GM19395 (cell line): ENCODE measurements around the gene NEDD8.

Experiments
- ATAC-seq: cut with Tn5 transposase; IDR thresholded peaks from one replicate; pipeline ENCODE4 v1.9.1; 2021; ENCODE audit warnings: mild to moderate bottlenecking, moderate library complexity; ENCODE audit not compliant: unreplicated experiment

Gene NEDD8

DNA sequence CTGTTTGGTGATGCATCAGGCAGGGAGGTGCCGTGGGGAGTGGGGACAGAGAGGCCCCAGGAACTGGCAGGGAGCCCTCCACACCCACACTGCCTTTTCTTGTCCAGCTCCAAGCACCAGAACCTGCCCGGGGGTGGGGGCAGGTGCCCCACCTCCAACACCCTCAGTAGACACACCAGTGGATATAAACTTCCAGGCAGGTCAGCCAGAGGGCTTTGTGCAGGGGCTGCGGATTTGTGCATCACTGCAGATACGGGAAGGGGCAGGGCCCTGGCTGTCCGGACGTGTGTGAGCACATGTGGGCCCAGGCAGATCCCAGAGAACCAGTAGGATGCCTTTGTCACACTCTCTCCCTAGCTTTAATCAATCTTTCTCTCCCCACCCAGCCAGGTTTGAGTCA is 32.1 kb upstream of the NEDD8 start:
- no peak for ATAC-seq

DNA sequence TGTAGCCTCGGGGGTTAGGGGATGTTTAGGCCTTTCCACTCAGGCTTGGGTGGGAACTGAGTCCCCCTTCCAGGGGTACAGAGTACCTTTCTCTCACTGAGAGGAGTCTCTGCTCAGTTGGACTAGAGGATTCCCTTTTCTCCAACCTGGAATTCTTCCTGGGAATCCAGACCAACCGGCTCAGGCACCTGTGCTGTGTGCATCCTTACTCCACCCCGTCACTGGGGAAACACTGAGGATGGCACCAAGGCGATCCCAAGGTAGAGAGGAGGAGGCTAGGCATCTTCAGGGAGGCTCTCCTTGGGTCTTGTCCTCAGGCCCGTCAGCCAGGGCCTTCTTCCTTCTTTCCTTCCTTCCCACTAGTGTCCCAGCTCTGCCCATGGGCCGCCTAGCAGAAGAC is 31.7 kb upstream of the NEDD8 start:
- no peak for ATAC-seq

DNA sequence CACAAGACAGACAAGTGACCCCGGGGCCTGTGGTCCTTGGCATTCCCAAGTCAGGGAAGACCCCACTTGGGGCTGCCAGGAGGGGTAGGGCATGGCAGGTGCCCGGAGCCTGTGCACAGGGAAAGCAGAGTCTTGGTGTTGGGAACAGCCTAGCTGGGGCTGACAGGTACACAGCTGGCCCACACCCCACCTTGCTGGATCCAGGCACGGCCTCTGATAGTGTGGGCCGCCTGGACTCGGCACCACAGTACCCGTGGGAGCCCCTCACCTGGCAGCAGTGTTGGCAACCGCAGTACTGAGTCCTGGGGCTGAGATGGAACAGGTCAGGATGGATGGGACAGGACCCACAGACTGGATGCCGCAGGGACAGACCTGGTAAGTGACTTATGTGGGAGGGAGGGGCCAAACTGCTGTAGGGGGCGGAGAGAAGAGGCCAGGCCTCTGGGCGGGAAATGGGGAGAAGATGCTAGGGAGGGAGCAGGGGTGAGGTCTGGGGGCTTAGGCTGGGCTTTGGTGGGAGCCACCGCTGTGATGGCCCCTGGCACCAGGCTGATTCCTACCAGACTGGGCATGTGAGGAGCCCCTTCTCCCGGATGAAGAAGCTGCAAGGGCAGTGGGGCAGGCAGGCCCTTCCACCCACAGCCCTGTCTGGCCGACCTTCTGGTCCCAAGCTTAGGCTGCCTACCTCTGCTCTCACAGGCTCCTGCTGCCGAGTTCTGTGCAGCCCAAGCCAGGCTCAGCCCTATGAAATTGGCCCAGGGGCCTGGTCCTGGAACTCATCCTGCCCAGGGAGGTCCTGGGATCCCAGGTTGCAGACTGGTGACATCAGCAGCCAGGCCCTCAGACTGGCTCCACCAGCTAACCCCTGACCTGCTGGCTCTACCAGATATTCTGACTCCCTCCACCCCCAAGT is 30.9 kb upstream of the NEDD8 start, which contains the start of gene TGM1:
TSS of gene TGM1 (minus strand) at position 357 of the 913 bp plus-strand sequence. CDS start 825 bp downstream, outside the sequence.
- no peak for ATAC-seq

DNA sequence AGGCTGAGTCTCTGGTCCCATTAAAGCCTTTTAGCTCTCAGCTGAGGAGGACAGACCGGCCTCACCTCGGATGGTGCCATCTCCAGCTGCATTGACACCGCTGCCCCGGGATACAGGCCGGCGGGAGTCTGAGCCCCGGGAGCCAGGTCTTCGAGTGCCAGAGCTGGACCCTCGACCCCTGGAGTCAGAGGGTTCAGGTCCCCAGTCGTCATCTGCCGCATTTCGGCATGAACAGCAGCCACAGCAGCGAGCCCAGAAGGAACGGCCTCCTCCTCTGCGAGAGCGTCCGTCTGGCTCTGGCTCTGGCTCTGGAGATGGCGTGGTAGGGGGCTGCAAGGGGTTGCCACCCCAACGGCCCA is 29.8 kb upstream of the NEDD8 start:
- no peak for ATAC-seq

DNA sequence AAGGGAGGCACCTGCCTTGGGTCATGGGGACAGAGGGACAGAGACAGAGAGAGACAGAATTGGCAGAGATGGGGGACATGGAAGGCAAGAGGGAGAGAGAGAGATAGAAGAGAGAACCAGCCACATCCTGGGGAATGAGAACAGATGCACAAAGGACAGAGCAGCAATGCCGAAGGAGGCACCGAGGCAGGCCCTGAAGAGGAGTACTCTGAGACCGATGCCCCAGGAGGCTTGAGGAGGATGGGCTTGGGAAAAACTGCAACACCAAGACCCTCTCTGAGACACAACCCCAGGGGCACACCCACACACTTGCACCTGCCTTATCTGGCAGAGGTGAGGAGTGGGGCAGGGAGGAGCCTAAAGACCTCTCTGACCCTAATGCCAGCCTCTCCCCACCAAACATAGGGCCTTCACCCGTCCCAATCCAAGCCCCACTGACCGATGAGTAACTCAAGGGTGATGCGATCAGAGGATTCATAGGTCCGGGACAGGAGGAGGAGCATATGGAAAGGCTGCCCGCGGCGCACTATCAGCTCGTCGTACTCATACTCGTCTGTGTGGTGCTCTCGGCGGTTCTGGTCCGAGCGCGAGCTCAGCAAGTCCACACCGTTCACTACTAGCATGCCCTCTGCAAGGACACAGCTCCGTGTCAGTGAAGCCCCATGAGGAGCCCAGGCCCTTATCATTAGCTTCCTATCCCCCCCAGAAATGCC is 29.2 kb upstream of the NEDD8 start:
- no peak for ATAC-seq

DNA sequence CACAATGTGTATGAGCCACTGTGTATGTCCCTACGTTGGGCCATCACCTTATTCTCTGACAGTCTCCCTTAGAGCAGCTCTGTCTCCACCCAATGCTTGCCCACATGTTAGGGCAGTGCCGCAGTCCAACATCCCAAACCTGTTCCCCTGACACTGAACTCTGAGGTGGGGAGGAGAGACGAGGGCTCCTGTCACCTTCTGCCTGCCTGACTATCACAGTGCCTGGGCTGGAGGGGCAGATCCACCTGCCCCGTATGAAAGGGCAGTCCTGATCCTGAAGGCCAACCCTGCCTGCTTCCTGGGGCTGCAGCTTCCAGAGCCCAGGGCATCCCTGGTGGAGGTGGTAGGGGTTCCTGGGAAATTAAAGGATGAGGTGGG is 28.6 kb upstream of the NEDD8 start:
- no peak for ATAC-seq

DNA sequence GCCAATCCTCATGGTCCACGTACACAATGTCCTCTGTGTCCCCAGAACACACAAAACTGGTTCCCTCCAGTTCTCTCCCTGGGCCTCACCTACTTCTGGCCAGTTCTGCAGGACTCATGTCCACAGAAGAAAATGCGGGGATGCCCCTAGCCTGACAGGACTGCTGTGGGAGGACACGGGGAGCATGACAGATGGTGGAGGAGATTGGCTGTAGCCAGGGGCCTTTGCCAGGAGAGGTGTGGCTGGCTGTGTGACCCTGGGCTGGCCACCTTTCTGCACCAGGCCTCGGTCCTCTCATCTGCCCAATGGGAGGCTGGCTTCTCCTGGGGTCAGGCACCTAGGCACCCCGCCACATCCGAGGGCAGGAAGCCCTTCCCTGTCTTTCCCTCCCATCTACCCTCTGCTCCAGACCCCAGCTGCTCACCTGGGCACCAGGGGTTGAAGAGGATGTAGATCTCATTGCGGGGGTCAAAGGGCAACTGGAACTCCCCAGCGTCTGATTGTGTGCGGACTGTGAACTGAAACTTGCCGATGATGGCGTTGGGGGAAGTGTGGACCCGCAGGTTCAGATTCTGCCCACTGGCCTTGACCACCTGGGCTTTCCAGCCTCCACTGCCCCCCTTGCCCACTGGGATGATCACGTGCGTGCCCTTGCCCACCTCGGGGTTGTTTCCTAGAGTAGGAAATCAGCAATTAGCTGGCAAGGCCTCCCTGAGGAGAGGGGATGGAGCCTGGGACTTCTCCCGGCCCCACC is 28.0 kb upstream of the NEDD8 start:
- ATAC-seq = no peak

DNA sequence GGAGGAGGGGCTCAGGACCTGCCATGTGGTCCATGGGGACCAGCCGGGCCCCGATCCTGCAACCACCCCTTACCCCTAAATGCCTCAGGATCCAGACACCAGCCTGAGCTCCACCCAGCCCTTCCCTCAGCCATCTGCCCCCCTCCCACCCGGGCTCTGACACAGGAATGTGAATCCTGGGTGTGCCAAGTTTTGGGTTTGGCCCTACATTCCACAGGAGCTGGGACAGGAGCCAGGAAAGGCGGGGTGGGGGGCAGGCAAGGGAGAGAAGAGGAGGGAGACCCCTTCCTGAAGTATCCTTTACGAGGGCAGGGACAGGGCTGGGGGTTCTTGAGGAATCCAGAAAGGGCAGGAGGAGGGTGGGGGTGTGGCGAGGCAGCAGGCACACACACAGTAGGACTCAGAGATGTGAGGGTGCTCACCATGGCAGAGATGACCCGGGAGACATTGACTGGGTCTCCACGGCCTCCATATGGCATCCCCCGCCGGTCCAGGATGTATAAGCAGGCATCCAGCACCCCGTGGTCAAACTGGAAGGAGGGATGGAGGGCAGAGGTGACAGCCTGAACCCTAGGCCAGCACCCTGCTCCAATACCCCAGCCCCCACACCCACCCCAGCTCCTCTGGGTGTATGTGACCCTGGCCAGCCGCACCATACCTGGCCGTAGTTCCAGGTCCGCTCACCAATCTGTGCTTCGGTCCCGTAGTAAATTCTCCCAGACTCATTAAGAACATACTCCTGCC is 27.3 kb upstream of the NEDD8 start:
- no peak for ATAC-seq

DNA sequence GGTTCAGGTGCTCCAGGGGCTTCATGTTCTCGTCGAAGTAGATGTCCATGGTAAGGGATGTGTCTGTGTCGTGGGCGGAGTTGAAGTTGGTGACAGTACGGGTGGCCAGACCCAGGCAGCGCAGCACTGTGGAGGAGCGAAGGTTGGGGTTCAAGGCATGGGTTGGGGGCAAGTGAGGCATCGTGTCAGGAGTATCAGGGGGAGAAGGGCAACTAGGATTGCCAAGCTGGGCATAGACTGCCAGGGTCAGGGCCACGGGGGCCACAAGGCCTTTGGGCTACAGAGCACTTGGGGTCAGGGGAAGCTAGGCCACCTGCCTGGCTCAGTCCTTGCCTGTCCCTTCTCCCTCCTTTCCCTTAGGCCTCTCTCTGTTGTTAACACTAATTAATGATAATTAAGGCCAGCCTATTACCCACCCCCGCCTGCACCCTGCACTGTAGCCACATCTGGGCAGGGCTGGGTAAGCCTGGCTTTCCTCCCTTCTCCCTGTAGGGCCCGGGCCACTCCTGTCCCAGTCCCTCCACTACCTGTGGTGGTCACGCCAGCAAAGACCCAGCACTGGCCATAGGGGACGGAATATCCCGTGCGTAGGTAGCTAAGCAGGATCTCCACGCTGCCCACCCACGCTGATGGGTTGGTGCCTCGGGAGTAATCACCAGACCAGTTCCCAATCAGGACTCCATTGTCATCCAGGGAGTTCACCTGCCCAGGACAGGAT is 26.5 kb upstream of the NEDD8 start:
- ATAC-seq = no peak

DNA sequence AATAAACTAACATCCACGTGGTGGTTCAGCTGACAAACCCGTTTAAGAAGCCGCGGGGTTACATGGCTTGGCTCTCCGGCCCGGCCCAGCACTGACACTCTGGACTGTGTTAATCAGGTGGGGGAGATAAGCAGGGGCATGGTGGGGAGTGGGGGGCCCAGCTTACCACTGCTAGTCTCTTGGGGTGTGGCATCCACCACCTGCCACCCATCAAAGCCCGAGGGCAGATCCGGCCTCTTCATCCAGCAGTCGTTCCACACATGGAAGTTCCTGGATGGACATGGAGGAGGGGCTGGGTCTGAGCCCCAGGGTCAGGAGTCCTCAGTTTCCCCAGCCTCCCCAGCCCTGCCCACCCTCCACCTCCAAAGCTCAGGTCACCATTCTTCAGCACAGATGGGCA is 26.0 kb upstream of the NEDD8 start:
- ATAC-seq = no peak

DNA sequence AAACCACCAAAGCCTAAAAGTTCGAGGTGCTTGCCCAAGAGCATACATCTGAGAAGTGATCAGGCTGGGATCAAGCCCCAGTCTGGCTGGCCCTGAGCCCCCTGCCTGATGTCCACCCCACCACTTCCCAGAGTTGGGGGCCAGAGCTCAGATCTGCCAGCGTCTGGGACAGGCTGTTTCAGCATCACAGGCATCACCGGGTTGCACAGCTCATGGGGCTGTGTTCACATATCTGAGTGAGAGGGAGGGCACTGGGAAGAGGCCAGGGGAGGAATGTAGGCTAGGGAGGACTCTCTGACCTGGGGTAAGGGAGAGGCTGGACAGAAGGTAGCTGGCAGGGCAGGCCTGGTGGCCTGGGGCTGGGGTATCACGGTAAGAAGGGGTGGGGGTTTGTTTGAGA is 24.8 kb upstream of the NEDD8 start:
- ATAC-seq = no peak

DNA sequence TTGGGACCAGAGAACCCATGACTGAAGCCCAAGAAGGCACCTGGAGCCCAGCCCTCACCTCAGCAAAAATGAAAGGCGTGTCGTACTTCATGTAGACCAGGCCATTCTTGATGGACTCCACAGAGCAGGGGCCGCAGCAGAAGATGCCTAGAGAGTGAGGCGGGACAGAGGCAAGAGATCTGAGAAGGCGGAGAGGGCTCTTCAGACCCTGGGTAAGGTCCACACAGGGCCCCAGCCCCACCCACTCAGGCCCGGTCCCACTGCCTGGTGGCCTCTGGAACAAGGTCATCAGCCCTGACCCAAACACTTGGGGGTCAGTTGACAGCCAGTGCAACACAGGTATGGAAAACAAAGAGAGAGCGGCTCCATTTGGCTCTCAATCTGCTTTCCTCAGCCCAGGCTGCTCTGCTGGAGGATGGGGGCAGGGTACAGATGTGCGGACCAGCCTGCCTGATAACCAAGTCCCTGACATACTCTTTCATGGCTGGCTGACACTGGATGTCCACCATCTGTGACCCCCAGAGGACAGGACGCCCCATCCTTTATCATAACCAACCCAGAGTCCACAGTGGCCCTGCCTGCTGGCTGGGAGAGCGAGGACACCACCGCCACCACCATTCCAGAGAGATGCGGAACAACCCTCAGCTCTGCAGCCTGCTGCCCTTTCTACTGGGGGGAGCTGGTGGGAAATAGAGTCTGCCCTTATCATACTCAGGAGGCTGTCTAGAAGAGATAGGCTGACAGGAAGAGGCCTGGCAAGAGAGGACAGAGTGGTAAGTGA is 24.0 kb upstream of the NEDD8 start:
- ATAC-seq = no peak

DNA sequence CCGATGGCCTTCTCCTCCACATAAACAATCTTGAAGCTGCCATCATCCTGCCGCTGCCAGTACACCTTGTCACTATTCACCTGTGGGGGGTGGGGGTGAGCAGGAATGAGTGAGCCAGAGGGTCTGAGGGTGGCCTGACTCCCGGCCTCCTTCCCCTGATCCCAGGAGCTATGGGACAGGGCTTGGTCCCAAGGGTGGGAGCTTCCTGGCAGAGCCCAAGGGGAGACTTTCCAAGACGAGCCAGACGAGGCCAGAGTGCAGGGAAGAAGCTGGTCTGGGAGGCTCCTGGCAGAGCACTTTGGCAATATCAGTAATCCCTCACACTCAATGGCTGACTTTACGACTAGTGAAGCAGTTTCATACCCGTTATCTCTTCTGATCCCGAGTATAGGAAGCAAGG is 23.3 kb upstream of the NEDD8 start:
- ATAC-seq = no peak

DNA sequence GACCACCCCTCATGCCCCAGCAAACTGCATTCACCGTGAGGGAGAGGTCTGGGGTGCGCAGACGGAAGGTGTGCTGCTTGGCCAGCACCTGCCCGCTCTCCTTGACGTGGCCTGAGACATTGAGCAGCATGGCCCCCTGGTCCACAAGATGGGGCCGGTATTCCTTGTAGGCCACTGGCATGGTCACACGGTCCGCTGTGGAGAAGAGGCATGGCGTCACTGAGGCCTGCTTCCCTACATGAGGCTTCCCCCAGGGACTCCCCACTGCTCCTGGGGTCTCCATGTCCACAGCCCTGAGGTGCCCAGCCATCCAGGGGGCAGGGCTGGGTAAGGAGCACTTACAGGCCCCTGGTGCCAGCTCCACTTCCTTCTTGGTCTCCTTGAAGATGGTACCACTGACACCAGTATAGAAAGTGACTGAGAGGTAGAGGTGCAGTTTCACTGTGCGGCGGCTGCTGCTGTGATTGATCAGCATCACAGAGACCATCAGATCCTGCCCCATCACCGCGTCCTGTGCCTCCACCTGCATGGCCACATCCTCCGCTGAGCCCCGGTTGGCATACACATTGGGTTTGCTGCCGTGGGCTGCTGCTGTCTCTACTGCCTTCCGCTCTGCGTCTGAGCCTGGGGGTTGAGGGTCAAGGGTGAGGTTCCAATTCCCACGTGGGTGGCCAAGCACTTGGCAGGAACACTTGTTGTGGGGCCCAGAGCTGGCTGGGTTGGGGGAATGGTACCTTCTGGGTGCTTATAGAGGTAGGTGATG is 22.6 kb upstream of the NEDD8 start:
- no peak for ATAC-seq

DNA sequence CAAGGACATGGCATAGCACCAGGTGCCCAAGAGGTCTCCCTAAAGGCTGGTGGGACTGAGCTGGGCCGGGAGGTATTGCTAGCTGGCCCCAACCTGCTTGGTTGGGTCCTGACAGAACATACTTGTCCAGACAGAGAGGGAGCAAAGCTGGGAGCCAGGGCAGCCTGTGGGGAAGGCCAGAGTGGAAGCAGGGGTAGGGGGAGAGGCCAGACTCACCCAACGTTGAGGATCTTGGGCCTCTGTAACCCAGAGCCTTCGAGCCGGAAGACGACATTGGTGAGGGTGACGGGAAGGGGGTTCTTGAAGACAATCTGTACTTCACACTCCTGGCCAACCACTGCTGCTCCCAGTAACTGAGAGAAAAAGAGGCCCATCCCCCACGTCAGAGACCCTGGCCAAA is 21.8 kb upstream of the NEDD8 start:
- no peak for ATAC-seq

DNA sequence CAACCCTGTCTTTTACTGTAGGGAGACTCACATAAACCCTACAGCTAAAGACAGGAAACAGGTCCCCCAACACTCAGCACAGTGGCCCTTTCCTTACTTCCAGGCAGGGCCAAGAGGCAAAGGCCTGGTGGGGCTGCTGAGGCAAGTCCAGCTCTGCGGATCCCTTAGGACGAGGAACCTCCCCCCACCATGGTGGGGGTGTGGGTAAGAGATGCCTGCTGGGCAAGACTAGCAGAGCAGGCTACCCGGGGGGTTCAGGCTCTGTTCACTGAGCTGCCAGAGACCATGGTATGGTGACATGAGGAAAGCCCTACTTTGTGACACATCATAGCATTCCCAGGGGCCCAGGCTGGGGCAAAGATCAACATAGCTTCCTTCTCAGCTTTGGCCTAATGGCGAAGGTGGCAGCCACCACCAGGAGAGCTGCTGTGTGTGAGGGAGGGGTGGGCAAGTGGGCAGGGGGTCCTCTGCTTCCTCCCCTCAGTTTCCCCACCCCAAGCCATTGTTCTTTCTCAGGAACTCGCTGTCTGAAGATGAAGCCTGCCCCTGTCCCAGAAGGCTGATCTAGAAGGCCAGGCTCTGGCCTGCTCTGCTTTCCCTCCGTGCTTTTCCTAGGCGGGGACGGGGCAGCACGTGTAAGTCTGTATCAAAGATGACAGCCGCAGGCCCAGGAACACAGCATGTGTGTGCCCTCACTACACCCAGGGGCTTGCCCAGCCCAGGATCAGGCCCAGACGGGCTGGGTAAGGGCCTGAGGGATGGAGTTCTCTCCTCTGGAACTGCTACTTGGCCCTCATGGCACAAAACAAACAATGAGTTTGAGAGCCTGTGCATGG is 20.3 kb upstream of the NEDD8 start:
- ATAC-seq = no peak

DNA sequence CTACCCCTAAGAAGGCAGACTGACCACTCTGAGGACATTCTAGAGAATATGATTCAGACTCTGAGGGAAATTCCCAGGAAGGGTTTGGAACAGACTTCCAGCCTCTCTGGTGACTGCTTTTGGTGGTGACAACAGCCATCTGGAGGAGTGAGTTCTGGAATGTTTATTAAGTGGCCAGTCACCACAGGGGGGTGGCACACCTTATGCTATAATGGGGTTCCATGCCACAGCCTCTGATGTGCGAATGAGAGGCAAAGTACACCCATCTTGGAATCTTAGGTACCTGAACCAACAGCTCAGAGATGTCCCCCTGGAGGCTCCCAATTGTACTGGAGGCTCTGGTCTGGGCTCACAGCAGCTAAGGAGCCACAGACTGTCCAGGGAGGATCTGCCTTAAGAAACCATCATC is 19.7 kb upstream of the NEDD8 start:
- no peak for ATAC-seq

DNA sequence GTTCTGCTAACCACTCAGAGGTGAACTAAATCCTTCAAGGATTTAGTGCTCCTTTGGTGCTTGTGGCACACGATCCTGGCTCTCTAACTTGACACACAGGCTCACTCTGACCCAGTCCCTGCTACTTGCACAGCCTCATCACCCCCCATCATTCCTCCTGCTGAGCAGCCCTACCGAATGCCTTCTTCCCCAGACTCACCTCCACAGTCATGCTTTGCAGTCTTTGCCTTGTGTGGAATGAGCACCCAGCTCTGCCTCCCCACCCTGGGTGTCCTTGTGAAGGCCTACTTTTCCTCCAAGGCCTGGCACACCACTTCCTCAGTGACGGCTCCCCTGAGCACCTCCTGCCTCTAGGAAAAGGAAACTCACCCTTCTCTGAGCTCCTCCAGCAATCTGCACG is 18.2 kb upstream of the NEDD8 start:
- no peak for ATAC-seq
